Measurements from ENCODE around the gene SCN2A.

GRCh38 chr2:165407466-165407865 lies 168.3 kb downstream of the SCN2A start:
- TF ChIP-seq TAF1 (IDR thresholded peaks at IDR 0.05; ENCODE audit: low read depth, low read length) (no peak), POLR2AphosphoS5 (IDR thresholded peaks at IDR 0.05; ENCODE audit: low read depth, low read length) (no peak), PAX5 (IDR thresholded peaks at IDR 0.05; ENCODE audit: insufficient read depth, low read length, severe bottlenecking) (no peak), POLR2A (IDR thresholded peaks at IDR 0.05; ENCODE audit: low read depth, low read length) (no peak)

Data from GM12891 (cell line).